HFFc6 (cell line): ENCODE measurements around the gene ARHGEF7. TPM values are rescaled to one million over a fixed set of nuclear protein-coding genes. Genes with fewer than 3 reads are reported as not detected.
A peak's percentile ranks its signal among the peaks of the same experiment; 100 is the strongest.

Experiments used
- DNase-seq: peaks from one replicate; pipeline ENCODE4 v3.0.0-alpha.2; 2018
- H3K27ac Mint-ChIP-seq: 2 replicates; pipeline ENCODE4 v1.8.0; 2020; ENCODE audit warnings: mild to moderate bottlenecking, mixed read lengths
- H3K27me3 Mint-ChIP-seq: 2 replicates; pipeline ENCODE4 v1.8.0; 2021; ENCODE audit warnings: mild to moderate bottlenecking, moderate library complexity, mixed read lengths; ENCODE audit not compliant: insufficient read depth
- H3K36me3 Mint-ChIP-seq: 2 replicates; pipeline ENCODE4 v1.8.0; 2021; ENCODE audit warnings: low read depth, mixed read lengths
- H3K4me1 Mint-ChIP-seq: 2 replicates; pipeline ENCODE4 v1.8.0; 2020; ENCODE audit warnings: low read depth, mixed read lengths
- H3K4me3 Mint-ChIP-seq: 2 replicates; pipeline ENCODE4 v1.8.0; 2020; ENCODE audit warnings: mild to moderate bottlenecking, moderate library complexity, mixed read lengths
- H3K9me3 Mint-ChIP-seq: 2 replicates; pipeline ENCODE4 v1.8.0; 2020; ENCODE audit warnings: mild to moderate bottlenecking, mixed read lengths
- total RNA-seq, 6 experiments: library from RNA; stranded (reverse); fragmentation: NEBNext Ultra II Directional; extraction: Animal tissue kit (Norgen Biotek cat#: 25700); gene quantifications; 2 replicates in 1 of 6; 3 replicates in 5 of 6; pipeline ENCODE4 v1.2.3, GENCODE V29; 2021
- TF ChIP-seq, protein P1 (sequence below): fragments of 200-600 bp; sonication (generic); IDR thresholded peaks from 2 replicates; pipeline ENCODE4 v1.5.0; 2021; ENCODE audit warnings: antibody characterized with exemption, mild to moderate bottlenecking

The ARHGEF7 gene
- total RNA-seq, 6 experiments from 2014 or later, result 32.3 to 38.1 (median 35.0) TPM

- Mint-ChIP-seq H3K27ac (no peak overlapping the region), H3K9me3 (no peaks in the 10 kb centered on the region), H3K4me1 (no peaks in the 10 kb centered on the region; the same call in 1 of the 2 replicates), H3K36me3 (no peaks in the 10 kb centered on the region), H3K4me3 (no peak overlapping the region), H3K27me3 (peaks cover 28% of the 10 kb centered on the region)
- TF ChIP-seq, protein P1, sequence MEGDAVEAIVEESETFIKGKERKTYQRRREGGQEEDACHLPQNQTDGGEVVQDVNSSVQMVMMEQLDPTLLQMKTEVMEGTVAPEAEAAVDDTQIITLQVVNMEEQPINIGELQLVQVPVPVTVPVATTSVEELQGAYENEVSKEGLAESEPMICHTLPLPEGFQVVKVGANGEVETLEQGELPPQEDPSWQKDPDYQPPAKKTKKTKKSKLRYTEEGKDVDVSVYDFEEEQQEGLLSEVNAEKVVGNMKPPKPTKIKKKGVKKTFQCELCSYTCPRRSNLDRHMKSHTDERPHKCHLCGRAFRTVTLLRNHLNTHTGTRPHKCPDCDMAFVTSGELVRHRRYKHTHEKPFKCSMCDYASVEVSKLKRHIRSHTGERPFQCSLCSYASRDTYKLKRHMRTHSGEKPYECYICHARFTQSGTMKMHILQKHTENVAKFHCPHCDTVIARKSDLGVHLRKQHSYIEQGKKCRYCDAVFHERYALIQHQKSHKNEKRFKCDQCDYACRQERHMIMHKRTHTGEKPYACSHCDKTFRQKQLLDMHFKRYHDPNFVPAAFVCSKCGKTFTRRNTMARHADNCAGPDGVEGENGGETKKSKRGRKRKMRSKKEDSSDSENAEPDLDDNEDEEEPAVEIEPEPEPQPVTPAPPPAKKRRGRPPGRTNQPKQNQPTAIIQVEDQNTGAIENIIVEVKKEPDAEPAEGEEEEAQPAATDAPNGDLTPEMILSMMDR, result no peak
- DNase-seq, result no peak
Measured at GRCh38 chr13:111139452-111139851, 24.3 kb downstream of the ARHGEF7 start.

DNA sequence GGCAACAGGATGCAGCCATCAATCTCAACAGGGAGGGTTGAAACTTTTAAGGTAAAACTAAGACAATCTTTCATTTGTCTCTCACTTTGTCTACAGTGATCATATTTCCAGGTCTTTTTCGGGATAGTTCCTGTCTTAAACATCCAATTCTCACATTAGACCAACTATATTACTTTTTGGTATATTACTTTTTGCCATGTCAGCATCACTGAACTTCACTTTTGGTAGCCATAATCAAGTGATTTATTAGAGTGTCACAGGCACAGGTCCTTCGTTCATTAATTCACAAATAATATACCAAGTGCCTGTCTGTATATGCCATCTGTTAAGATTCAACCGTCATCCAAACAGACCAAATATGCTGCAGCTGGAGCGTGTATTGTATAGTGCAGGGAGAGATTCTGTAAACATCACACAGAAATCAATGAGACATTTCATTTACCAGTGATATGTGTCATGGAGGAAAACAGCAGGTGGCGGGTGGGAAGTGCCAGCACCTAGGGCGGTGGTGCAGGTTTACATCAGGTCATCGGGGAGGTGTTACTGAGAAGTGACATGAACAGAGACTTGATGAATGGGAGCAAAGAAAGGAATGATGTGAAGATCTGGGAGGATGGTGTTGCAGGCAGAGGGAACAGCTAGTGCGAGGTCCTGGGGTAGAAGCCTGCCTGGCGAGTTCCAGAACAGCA lies 24.9 kb downstream of the ARHGEF7 start:
- no peak overlapping the region for H3K27ac Mint-ChIP-seq
- no peak overlapping the region for H3K4me3 Mint-ChIP-seq
- H3K27me3 Mint-ChIP-seq, result peaks cover 30% of the 10 kb centered on the region
- no peaks in the 10 kb centered on the region for H3K36me3 Mint-ChIP-seq
- no peaks in the 10 kb centered on the region; the same call in 1 of the 2 replicates for H3K4me1 Mint-ChIP-seq
- TF ChIP-seq, protein P1, result no peak
- no peaks in the 10 kb centered on the region for H3K9me3 Mint-ChIP-seq
- no peak for DNase-seq

- Mint-ChIP-seq H3K36me3 (no peaks in the 10 kb centered on the region), H3K4me3 (no peak overlapping the region), H3K4me1 (no peaks in the 10 kb centered on the region; the same call in 1 of the 2 replicates), H3K9me3 (no peaks in the 10 kb centered on the region), H3K27ac (no peak overlapping the region), H3K27me3 (peaks cover 36% of the 10 kb centered on the region)
- TF ChIP-seq, protein P1, result no peak
- DNase-seq, result no peak
Measured at GRCh38 chr13:111140562-111141105, 25.5 kb downstream of the ARHGEF7 start.

GRCh38 chr13:111142472-111142871 lies 27.4 kb downstream of the ARHGEF7 start:
- Mint-ChIP-seq H3K4me3 (no peak overlapping the region), H3K27me3 (peaks cover 35% of the 10 kb centered on the region), H3K27ac (no peak overlapping the region), H3K36me3 (no peaks in the 10 kb centered on the region), H3K4me1 (no peaks in the 10 kb centered on the region; the same call in 1 of the 2 replicates), H3K9me3 (no peaks in the 10 kb centered on the region)
- DNase-seq, result no peak
- TF ChIP-seq, protein P1, result no peak

GRCh38 chr13:111143865-111144540 lies 28.9 kb downstream of the ARHGEF7 start:
- H3K9me3 Mint-ChIP-seq, result no peaks in the 10 kb centered on the region
- peak; percentile 23 for DNase-seq

More at GRCh38 chr13:111143865-111144540, 28.9 kb downstream of the ARHGEF7 start:
- TF ChIP-seq, protein P1, result no peak
- Mint-ChIP-seq H3K36me3 (no peaks in the 10 kb centered on the region), H3K27ac (no peak overlapping the region), H3K4me1 (no peaks in the 10 kb centered on the region; the same call in 1 of the 2 replicates), H3K4me3 (no peak overlapping the region), H3K27me3 (peaks cover 32% of the 10 kb centered on the region)
